H1 (cell line): Measurements from ENCODE around the gene NOTUM. TPM values are rescaled to one million over a fixed set of nuclear protein-coding genes. Genes with fewer than 3 reads are reported as not detected.

Experiments
- CTCF ChIA-PET: fragments of 300-600 bp; sonication (Branson Sonifier 250); formaldehyde crosslinking; loops from one replicate; lab custom pipeline; 2021; ENCODE audit not compliant: partially characterized antibody; lab: Charles Lee
- POLR2A ChIA-PET: fragments of 300-600 bp; sonication (Branson Sonifier 250); formaldehyde crosslinking; loops from one replicate; lab custom pipeline; 2021; ENCODE audit warnings: inconsistent platforms; ENCODE audit not compliant: partially characterized antibody; lab: Charles Lee
- DNase-seq, 2 experiments: peaks; one replicate each; pipeline versions ENCODE4 v3.0.0 to v3.0.0-alpha.2; 2010 to 2022; ENCODE audit warnings: low spot score in 2 of 2, low read depth in 1 of 2, mixed read lengths in 1 of 2
- FAIRE-seq: peaks from 2 replicates; lab custom pipeline; 2011; peaks lifted over from hg19 to GRCh38; lab: Jason Lieb, UNC
- H2AFZ ChIP-seq: 2 replicates; pipeline ENCODE4 v1.8.1; 2012; ENCODE audit warnings: low read length, inconsistent platforms
- H2AK5ac ChIP-seq: 2 replicates; pipeline ENCODE4 v1.6.1; 2013; ENCODE audit warnings: low read depth, low read length
- H2BK120ac ChIP-seq: replicated peaks from 2 replicates; pipeline ENCODE3; 2013; ENCODE audit warnings: low read depth, low read length, inconsistent platforms
- H2BK12ac ChIP-seq: 2 replicates; pipeline ENCODE4 v1.6.1; 2013; ENCODE audit warnings: low read depth, low read length
- H2BK15ac ChIP-seq: 2 replicates; pipeline ENCODE4 v1.6.1; 2013; ENCODE audit warnings: low read length
- H2BK20ac ChIP-seq: 2 replicates; pipeline ENCODE4 v1.6.1; 2013; ENCODE audit warnings: low read length
- H2BK5ac ChIP-seq: 2 replicates; pipeline ENCODE4 v1.6.1; 2013; ENCODE audit warnings: low read depth, low read length
- H3K14ac ChIP-seq: 2 replicates; pipeline ENCODE4 v1.6.1; 2013; ENCODE audit warnings: inconsistent platforms; ENCODE audit not compliant: insufficient read length
- H3K18ac ChIP-seq: 2 replicates; pipeline ENCODE4 v1.6.1; 2013; ENCODE audit warnings: low read length; ENCODE audit errors: extremely low read depth
- H3K23ac ChIP-seq: 2 replicates; pipeline ENCODE4 v1.6.1; 2013; ENCODE audit warnings: inconsistent platforms; ENCODE audit not compliant: insufficient read length
- H3K23me2 ChIP-seq: 2 replicates; pipeline ENCODE4 v1.6.1; 2013; ENCODE audit warnings: low read depth, low read length
- H3K27ac ChIP-seq: 2 replicates; pipeline ENCODE4 v1.6.1; 2011; ENCODE audit warnings: low read depth, low read length, inconsistent platforms
- H3K27me3 ChIP-seq, 4 experiments: replicated peaks in 1 of 4; 1 replicate in 1 of 4; 2 replicates in 3 of 4; pipeline versions ENCODE4 v1.6.1 to v1.8.1; 2011 to 2013; ENCODE audit warnings: low read length in 3 of 4, mild to moderate bottlenecking in 3 of 4, inconsistent platforms in 2 of 4, mixed read lengths in 2 of 4, moderate library complexity in 1 of 4; ENCODE audit not compliant: control insufficient read depth in 3 of 4, insufficient read depth in 3 of 4; ENCODE audit errors: extremely low read depth in 1 of 4
- H3K36me3 ChIP-seq, 4 experiments: 2 replicates each; pipeline versions ENCODE4 v1.6.1 to v1.8.1; 2011 to 2013; ENCODE audit warnings: mild to moderate bottlenecking in 4 of 4, low read length in 3 of 4, moderate library complexity in 2 of 4, control low read depth in 1 of 4, inconsistent platforms in 1 of 4; ENCODE audit not compliant: insufficient read depth in 4 of 4, control insufficient read depth in 2 of 4
- H3K4ac ChIP-seq: replicated peaks from 2 replicates; pipeline ENCODE3; 2013; ENCODE audit warnings: low read length, low read depth, mixed read lengths, inconsistent platforms; ENCODE audit not compliant: insufficient read length
- H3K4me1 ChIP-seq, 4 experiments: replicated peaks in 1 of 4; 1 replicate in 1 of 4; 2 replicates in 3 of 4; pipeline versions ENCODE4 v1.6.1 to v1.8.1; 2011 to 2013; ENCODE audit warnings: low read length in 3 of 4, inconsistent platforms in 2 of 4, mixed read lengths in 1 of 4; ENCODE audit not compliant: insufficient read depth in 4 of 4, control insufficient read depth in 3 of 4
- H3K4me2 ChIP-seq, 2 experiments: 2 replicates each; pipeline versions ENCODE4 v1.6.1 to v1.8.1; 2011 to 2013; ENCODE audit warnings: low read depth in 2 of 2, low read length in 2 of 2, control low read depth in 1 of 2, inconsistent platforms in 1 of 2, mild to moderate bottlenecking in 1 of 2; ENCODE audit not compliant: insufficient read depth in 1 of 2
- H3K4me3 ChIP-seq, 4 experiments: fragments of 200-600, 300-600 bp in 1 of 4; sonication (generic), shearing (Covaris generic), sonication (Bioruptor Twin) in 1 of 4; 2 replicates each; pipeline versions ENCODE4 v1.5.1 to v1.8.1; 2011 to 2016; ENCODE audit warnings: low read length in 4 of 4, low read depth in 3 of 4, control low read depth in 2 of 4, inconsistent platforms in 2 of 4, mild to moderate bottlenecking in 2 of 4, mixed read lengths in 1 of 4, moderate library complexity in 1 of 4; ENCODE audit not compliant: insufficient read depth in 2 of 4; ENCODE audit errors: extremely low read depth in 1 of 4
- H3K56ac ChIP-seq: replicated peaks from 2 replicates; pipeline ENCODE3; 2013; ENCODE audit warnings: low read depth, mild to moderate bottlenecking, mixed read lengths, low read length, inconsistent platforms; ENCODE audit not compliant: insufficient read length
- H3K79me1 ChIP-seq: 2 replicates; pipeline ENCODE4 v1.6.1; 2013; ENCODE audit warnings: low read depth, low read length, control low read depth
- H3K79me2 ChIP-seq, 2 experiments: 2 replicates each; pipeline versions ENCODE4 v1.6.1 to v1.8.1; 2012 to 2013; ENCODE audit warnings: low read length in 2 of 2, mild to moderate bottlenecking in 2 of 2, inconsistent platforms in 1 of 2; ENCODE audit not compliant: insufficient read depth in 2 of 2, control insufficient read depth in 1 of 2
- H3K9ac ChIP-seq, 4 experiments: replicated peaks in 1 of 4; 1 replicate in 1 of 4; 2 replicates in 3 of 4; pipeline versions ENCODE4 v1.6.1 to v1.8.1; 2011 to 2013; ENCODE audit warnings: low read depth in 3 of 4, low read length in 3 of 4, control low read depth in 2 of 4, mild to moderate bottlenecking in 2 of 4, moderate library complexity in 2 of 4, inconsistent platforms in 1 of 4; ENCODE audit errors: extremely low read depth in 1 of 4
- H3K9me3 ChIP-seq, 2 experiments: 2 replicates each; pipeline versions ENCODE4 v1.6.1 to v1.8.1; 2012 to 2013; ENCODE audit warnings: mild to moderate bottlenecking in 2 of 2, moderate library complexity in 2 of 2, control low read depth in 1 of 2, inconsistent platforms in 1 of 2, low read depth in 1 of 2, low read length in 1 of 2, mixed read lengths in 1 of 2; ENCODE audit not compliant: insufficient read depth in 2 of 2
- H4K20me1 ChIP-seq, 2 experiments: replicated peaks in 1 of 2; 2 replicates each; pipeline versions ENCODE3 to v1.8.1; 2011 to 2013; ENCODE audit warnings: inconsistent platforms in 2 of 2, low read length in 2 of 2, mild to moderate bottlenecking in 1 of 2; ENCODE audit not compliant: insufficient read depth in 2 of 2, control insufficient read depth in 1 of 2
- H4K5ac ChIP-seq: 2 replicates; pipeline ENCODE4 v1.6.1; 2013; ENCODE audit warnings: low read length, low read depth, mixed read lengths, inconsistent platforms; ENCODE audit not compliant: insufficient read length
- H4K8ac ChIP-seq: 2 replicates; pipeline ENCODE4 v1.8.0; 2013; ENCODE audit warnings: mild to moderate bottlenecking, moderate library complexity, low read length, inconsistent platforms; ENCODE audit not compliant: insufficient read depth; ENCODE audit errors: extremely low read depth
- H4K91ac ChIP-seq: replicated peaks from 2 replicates; pipeline ENCODE3; 2013; ENCODE audit warnings: low read length, mixed read lengths, inconsistent platforms; ENCODE audit not compliant: insufficient read length
- ATF2 ChIP-seq: IDR thresholded peaks from 2 replicates; pipeline ENCODE4 v1.6.1; 2012; ENCODE audit warnings: low read length, inconsistent platforms
- CHD2 ChIP-seq: IDR thresholded peaks from 2 replicates; pipeline ENCODE4 v1.6.1; 2012; ENCODE audit warnings: low read length, improper control_type of control experiment
- EZH2 ChIP-seq: fragments of 200-600 bp; sonication (generic); IDR thresholded peaks from 2 replicates; pipeline ENCODE4 v1.7.1; 2012; ENCODE audit warnings: low read depth, mild to moderate bottlenecking, moderate library complexity, low read length, inconsistent platforms; ENCODE audit not compliant: severe bottlenecking
- HDAC6 ChIP-seq: IDR thresholded peaks from one replicate; pipeline ENCODE4 v1.7.1; 2012; ENCODE audit warnings: low read depth, mild to moderate bottlenecking, inconsistent platforms, low read length, moderate library complexity
- JUND ChIP-seq: IDR thresholded peaks from 2 replicates; pipeline ENCODE4 v1.6.1; 2011; ENCODE audit warnings: mild to moderate bottlenecking, improper control_type of control experiment, low read length
- NRF1 ChIP-seq: IDR thresholded peaks from 2 replicates; pipeline ENCODE4 v1.6.1; 2011; ENCODE audit warnings: mild to moderate bottlenecking, low read depth, low read length, improper control_type of control experiment
- POU5F1 ChIP-seq: IDR thresholded peaks from 2 replicates; pipeline ENCODE4 v1.6.1; 2011; ENCODE audit warnings: low read depth, mild to moderate bottlenecking, low read length, moderate library complexity
- SP2 ChIP-seq: IDR thresholded peaks from 2 replicates; pipeline ENCODE4 v1.6.1; 2012; ENCODE audit warnings: mild to moderate bottlenecking, low read length, inconsistent platforms
- SP4 ChIP-seq: IDR thresholded peaks from 2 replicates; pipeline ENCODE4 v1.6.1; 2012; ENCODE audit warnings: low read length, inconsistent platforms
- WGBS, 2 experiments: shearing (Covaris generic) in 1 of 2; methylation state at CpG; one replicate each; pipeline versions ENCODE4 v1.1.6 to v1.1.7; 2013 to 2015; ENCODE audit warnings: low lambda C conversion rate in 2 of 2, mixed read lengths in 2 of 2, inconsistent platforms in 1 of 2, low coverage in 1 of 2, missing lambda C conversion rate in 1 of 2; ENCODE audit not compliant: insufficient replicate concordance in 2 of 2, insufficient coverage in 1 of 2, insufficient read length in 1 of 2; ENCODE audit errors: extremely low coverage in 1 of 2, missing lambda C conversion rate in 1 of 2; 5-methylcytosine and 5-hydroxymethylcytosine counted together
- polyA plus RNA-seq, 7 experiments: library from polyadenylated mRNA; depleted of rRNA in 3 of 7; stranded (reverse) in 5 of 7; unstranded in 2 of 7; fragments of >200 nt in 5 of 7; fragments of 200-250 nt in 2 of 7; gene quantifications; 1 replicate in 5 of 7; 2 replicates in 1 of 7; 4 replicates in 1 of 7; pipeline versions ENCODE4 v1.2.1 to v1.2.3, GENCODE V29; 2011 to 2013; ENCODE audit warnings: missing spikeins in 2 of 7, mixed read lengths in 2 of 7
- total RNA-seq: library from RNA; stranded (reverse); fragmentation: NEBNext Ultra II Directional; extraction: Animal tissue kit (Norgen Biotek cat#: 25700); gene quantifications from 2 replicates; pipeline ENCODE4 v1.2.1, GENCODE V29; 2021

Gene NOTUM
- total and polyA plus RNA-seq, 2 of the 8 experiments (the other 6 are each of a cell fraction or from before 2014, with no cell fraction given), result 0.45 to 0.76 TPM

DNA sequence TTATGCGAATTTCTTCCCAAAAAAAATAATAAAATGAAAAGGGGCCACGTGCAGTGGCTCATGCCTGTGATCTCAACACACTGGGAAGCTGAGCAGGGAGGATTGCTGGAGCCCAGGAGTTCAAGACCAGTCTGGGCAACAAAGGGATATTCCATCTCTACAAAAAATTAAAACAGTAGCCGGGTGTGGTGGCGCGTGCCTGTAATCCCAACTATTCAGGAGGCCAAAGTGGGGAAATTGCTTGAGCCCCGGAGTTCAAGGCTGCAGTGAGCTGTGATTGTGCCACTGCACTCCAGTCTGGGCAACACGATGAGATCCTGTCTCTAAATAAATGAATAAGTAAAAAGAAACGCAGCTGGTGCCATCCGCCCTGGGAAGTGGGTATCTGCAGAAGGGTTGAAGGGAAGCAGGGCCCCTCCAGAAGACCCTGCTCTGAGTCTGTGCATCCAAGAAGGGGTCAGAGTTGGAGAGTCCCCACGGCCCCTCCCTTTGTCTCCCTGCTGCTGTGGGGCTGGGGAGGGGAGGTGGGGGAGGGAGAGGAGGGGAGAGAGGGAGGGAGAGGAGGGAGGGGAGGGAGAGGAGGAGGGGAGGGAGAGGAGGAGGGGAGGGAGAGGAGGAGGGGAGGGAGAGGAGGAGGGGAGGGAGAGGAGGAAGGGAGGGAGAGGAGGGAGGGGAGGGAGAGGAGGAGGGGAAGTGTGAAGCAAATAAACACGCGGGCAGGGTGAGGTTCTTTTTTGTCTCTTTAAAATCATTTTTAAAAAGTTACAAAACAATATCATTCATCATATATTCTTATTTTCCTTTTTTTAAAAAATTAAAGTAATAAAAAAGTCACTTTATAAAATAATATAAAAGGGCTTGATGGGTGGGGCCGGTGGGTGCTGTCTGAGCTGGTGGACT, 9.0 kb downstream of the NOTUM start:
- no peak overlapping the region for H2AFZ ChIP-seq
- no peak overlapping the region for H3K4me2 ChIP-seq
- no peaks in the 10 kb centered on the region for H3K23me2 ChIP-seq
- H3K4ac ChIP-seq, result no peak overlapping the region
- H3K23ac ChIP-seq, result no peak overlapping the region
- no peak overlapping the region for H2BK20ac ChIP-seq
- H3K27me3 ChIP-seq, result peaks cover 0 to 16% (median 0%) of the 10 kb centered on the region in 4 experiments; a peak in 3 of 7 replicates
- no peak overlapping the region for H2AK5ac ChIP-seq
- H3K79me2 ChIP-seq, result no peaks in the 10 kb centered on the region
- H2BK120ac ChIP-seq, result no peak overlapping the region
- WGBS, 2 experiments, result 79% methylated on average over 10 of the region's 13 CpGs; no CpG with 5 or more reads in 1 of the 2 experiments
- no peak for FAIRE-seq
- no peak overlapping the region for H4K91ac ChIP-seq
- no peak overlapping the region for H3K18ac ChIP-seq
- H3K79me1 ChIP-seq, result no peaks in the 10 kb centered on the region
- H3K4me3 ChIP-seq, result no peak overlapping the region
- no peak overlapping the region for H4K5ac ChIP-seq
- no peak overlapping the region for H2BK5ac ChIP-seq
- ChIA-PET POLR2A (interaction anchor here (0.6 to 2.4 kb wide), 7 partner anchors 8 to 27 kb away, joined by 3 to 8 read pairs (median 3); partner anchors contain the start of gene MAFG), CTCF (interaction anchor here (1.1 to 2.3 kb wide), 3 partner anchors 8 to 82 kb away, joined by 3 to 9 read pairs (median 8); partner anchors contain the start of genes MAFG and NOTUM)
- no peak overlapping the region for H2BK15ac ChIP-seq
- no peaks in the 10 kb centered on the region for H3K36me3 ChIP-seq
- no peak for DNase-seq
- H4K8ac ChIP-seq, result no peak overlapping the region; the same call in 1 of the 2 replicates
- H4K20me1 ChIP-seq, result no peaks in the 10 kb centered on the region
- no peaks in the 10 kb centered on the region for H3K9me3 ChIP-seq
- no peak overlapping the region for H3K9ac ChIP-seq
- H3K56ac ChIP-seq, result no peak overlapping the region
- no peak overlapping the region for H3K27ac ChIP-seq
- H2BK12ac ChIP-seq, result no peak overlapping the region
- TF ChIP-seq POU5F1 (no peak), SP2 (no peak), ATF2 (no peak), SP4 (no peak), NRF1 (no peak), JUND (no peak), CHD2 (no peak), HDAC6 (no peak), EZH2 (no peak)
- no peaks in the 10 kb centered on the region; a peak in 1 of 7 replicates for H3K4me1 ChIP-seq
- H3K14ac ChIP-seq, result no peak overlapping the region
